Neural progenitor cell (in vitro differentiated cells): Measurements from ENCODE around the gene ZNF618.

ENCODE experiments used
- EZH2 ChIP-seq: fragments of 200-600 bp; sonication (generic); IDR thresholded peaks from 2 replicates; pipeline ENCODE4 v1.6.1; 2017; ENCODE audit warnings: antibody characterized with exemption, mild to moderate bottlenecking, moderate library complexity
- EZH2phosphoT487 ChIP-seq: fragments of 200-600 bp; sonication (generic); IDR thresholded peaks from 2 replicates; pipeline ENCODE4 v1.6.1; 2017; ENCODE audit warnings: antibody characterized with exemption
- TF ChIP-seq, protein P1 (sequence below): fragments of 200-600 bp; sonication (generic); IDR thresholded peaks from 2 replicates; pipeline ENCODE4 v1.5.1; 2017; ENCODE audit warnings: antibody characterized with exemption, mild to moderate bottlenecking

GRCh38 chr9:114054191-114054690 is 178.1 kb downstream of the ZNF618 start:
- TF ChIP-seq, protein P1, sequence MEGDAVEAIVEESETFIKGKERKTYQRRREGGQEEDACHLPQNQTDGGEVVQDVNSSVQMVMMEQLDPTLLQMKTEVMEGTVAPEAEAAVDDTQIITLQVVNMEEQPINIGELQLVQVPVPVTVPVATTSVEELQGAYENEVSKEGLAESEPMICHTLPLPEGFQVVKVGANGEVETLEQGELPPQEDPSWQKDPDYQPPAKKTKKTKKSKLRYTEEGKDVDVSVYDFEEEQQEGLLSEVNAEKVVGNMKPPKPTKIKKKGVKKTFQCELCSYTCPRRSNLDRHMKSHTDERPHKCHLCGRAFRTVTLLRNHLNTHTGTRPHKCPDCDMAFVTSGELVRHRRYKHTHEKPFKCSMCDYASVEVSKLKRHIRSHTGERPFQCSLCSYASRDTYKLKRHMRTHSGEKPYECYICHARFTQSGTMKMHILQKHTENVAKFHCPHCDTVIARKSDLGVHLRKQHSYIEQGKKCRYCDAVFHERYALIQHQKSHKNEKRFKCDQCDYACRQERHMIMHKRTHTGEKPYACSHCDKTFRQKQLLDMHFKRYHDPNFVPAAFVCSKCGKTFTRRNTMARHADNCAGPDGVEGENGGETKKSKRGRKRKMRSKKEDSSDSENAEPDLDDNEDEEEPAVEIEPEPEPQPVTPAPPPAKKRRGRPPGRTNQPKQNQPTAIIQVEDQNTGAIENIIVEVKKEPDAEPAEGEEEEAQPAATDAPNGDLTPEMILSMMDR = no peak
- no peak for TF ChIP-seq EZH2
- TF ChIP-seq EZH2phosphoT487 = no peak
